ENCODE results near the gene PACRGL. TPM values are rescaled to one million over a fixed set of nuclear protein-coding genes. Genes with fewer than 3 reads are reported as not detected.

The PACRGL gene
- polyA plus RNA-seq (ENCODE audit: insufficient read length in 10 of 10): 10 to 100 TPM; 10.1 to 17.8 (median 14.0) TPM
- long read RNA-seq, donor 1, partial matches to known transcripts: 0 of 1 reads
- long read RNA-seq, donor 1, other reads (novel, unspliced or antisense): 0 of 1 reads
- long read RNA-seq, donor 2: 0 reads
- long read RNA-seq, donor 3: 0 reads
- long read RNA-seq, donor 4, partial matches to known transcripts: 0 of 1 reads
- long read RNA-seq, donor 4, other reads (novel, unspliced or antisense): 0 of 1 reads
- long read RNA-seq, donor 5: 0 reads
- long read RNA-seq, donor 6, partial matches to known transcripts: 0 of 1 reads
- long read RNA-seq, donor 6, other reads (novel, unspliced or antisense): 0 of 1 reads
- long read RNA-seq, donor 7: 0 reads
- long read RNA-seq, donor 8: 0 reads
- long read RNA-seq, donor 9: 0 reads

- DNase-seq: peak; percentile 94 to 99 (median 97)
Measured at GRCh38 chr4:20700007-20700761, at the start of gene PACRGL. TSS of gene PACRGL (plus strand) at chr4:20700458. CDS start at chr4:20704482, 4,024 bp downstream.

GRCh38 chr4:20652226-20652885 is 47.9 kb upstream of the PACRGL start:
- DNase-seq: no peak

- no peak for DNase-seq
Measured at GRCh38 chr4:20658456-20658855, 41.8 kb upstream of the PACRGL start.

- no peak for DNase-seq
Measured at GRCh38 chr4:20662851-20663250, 37.4 kb upstream of the PACRGL start.

- no peak for DNase-seq
Measured at GRCh38 chr4:20666012-20666860, 34.0 kb upstream of the PACRGL start.

- no peak for DNase-seq
Measured at GRCh38 chr4:20672262-20672661, 28.0 kb upstream of the PACRGL start.

- DNase-seq: no peak
Measured at GRCh38 chr4:20675786-20676185, 24.5 kb upstream of the PACRGL start.

GRCh38 chr4:20676501-20677197 is 23.6 kb upstream of the PACRGL start:
- DNase-seq: peak in 2 of 3 donors; percentile 34 to 56

GRCh38 chr4:20678400-20678799 is 21.9 kb upstream of the PACRGL start:
- no peak for DNase-seq

GRCh38 chr4:20679951-20680350 is 20.3 kb upstream of the PACRGL start:
- no peak for DNase-seq

- DNase-seq: peak in 1 of 3 donors; percentile 14
Measured at GRCh38 chr4:20680736-20681135, 19.5 kb upstream of the PACRGL start.

GRCh38 chr4:20681271-20681670 is 19.0 kb upstream of the PACRGL start:
- DNase-seq: peak in 1 of 3 donors; percentile 20

- no peak for DNase-seq
Measured at GRCh38 chr4:20682853-20683252, 17.4 kb upstream of the PACRGL start.

GRCh38 chr4:20683766-20684165 is 16.5 kb upstream of the PACRGL start:
- DNase-seq: no peak

- DNase-seq: peak in 2 of 3 donors; percentile 30 to 53
Measured at GRCh38 chr4:20684852-20685763, 15.2 kb upstream of the PACRGL start.

- no peak for DNase-seq
Measured at GRCh38 chr4:20687864-20688263, 12.4 kb upstream of the PACRGL start.

GRCh38 chr4:20696815-20697214 is 3.4 kb upstream of the PACRGL start:
- no peak for DNase-seq

- DNase-seq: no peak
Measured at GRCh38 chr4:20698382-20698781, 1.9 kb upstream of the PACRGL start.

- DNase-seq: no peak
Measured at GRCh38 chr4:20698820-20699219, 1.4 kb upstream of the PACRGL start.

- no peak for DNase-seq
Measured at GRCh38 chr4:20711335-20711734, 11.1 kb downstream of the PACRGL start.
